ENCODE data around the gene SMDT1.
A peak's percentile ranks its signal among the peaks of the same experiment; 100 is the strongest.
"Not testable (repeated sequence)": the region's sequence is repeated elsewhere in the genome, so short reads cannot be mapped to it uniquely, and the experiment has no call there.

Gene SMDT1

GRCh38 chr22:42070517-42071422, 8.7 kb upstream of the SMDT1 start, which contains the start of gene NAGA:
NAGA (minus strand) TSS chr22:42070812; CDS start chr22:42070297, 515 bp downstream.
- peak; percentile 62 to 83 for DNase-seq (ENCODE audit: extremely low read depth in 1 of 2, low read depth in 1 of 2)

- DNase-seq (ENCODE audit: extremely low read depth in 1 of 2, low read depth in 1 of 2): not testable (repeated sequence)
These were observed 8.0 kb upstream of the SMDT1 start for GRCh38 chr22:42071508-42071907.

GRCh38 chr22:42072606-42073330, 6.7 kb upstream of the SMDT1 start:
- DNase-seq (ENCODE audit: extremely low read depth in 1 of 2, low read depth in 1 of 2): no peak

DNA sequence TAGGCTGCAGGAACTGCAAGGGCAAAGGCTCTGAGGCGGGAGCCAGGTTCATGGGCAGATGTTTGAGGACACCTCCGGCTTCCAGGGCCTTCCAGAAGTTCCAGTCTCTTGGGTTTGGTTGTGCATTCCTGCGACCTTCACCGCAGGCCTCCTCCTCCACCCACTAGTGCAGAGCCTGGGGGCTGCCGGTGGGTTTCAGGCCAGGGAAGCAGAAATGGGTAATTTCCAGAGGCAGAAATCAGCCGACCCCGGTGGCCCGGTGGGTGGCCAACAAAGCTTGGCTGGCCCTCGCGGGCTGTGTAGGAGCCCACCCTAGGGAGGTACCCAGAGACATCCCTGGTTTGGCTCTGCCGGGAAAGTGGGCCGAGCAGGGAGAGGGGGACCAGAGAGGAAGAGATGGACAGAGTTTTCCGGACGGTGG, 5.9 kb upstream of the SMDT1 start:
- DNase-seq (ENCODE audit: extremely low read depth in 1 of 2, low read depth in 1 of 2): no peak

- DNase-seq (ENCODE audit: extremely low read depth in 1 of 2, low read depth in 1 of 2): no peak
These were observed 5.2 kb upstream of the SMDT1 start, which contains the start of gene PHETA2 for GRCh38 chr22:42074132-42074811. PHETA2 (plus strand) TSS chr22:42074248; CDS start chr22:42077294, 3,046 bp downstream.

DNA sequence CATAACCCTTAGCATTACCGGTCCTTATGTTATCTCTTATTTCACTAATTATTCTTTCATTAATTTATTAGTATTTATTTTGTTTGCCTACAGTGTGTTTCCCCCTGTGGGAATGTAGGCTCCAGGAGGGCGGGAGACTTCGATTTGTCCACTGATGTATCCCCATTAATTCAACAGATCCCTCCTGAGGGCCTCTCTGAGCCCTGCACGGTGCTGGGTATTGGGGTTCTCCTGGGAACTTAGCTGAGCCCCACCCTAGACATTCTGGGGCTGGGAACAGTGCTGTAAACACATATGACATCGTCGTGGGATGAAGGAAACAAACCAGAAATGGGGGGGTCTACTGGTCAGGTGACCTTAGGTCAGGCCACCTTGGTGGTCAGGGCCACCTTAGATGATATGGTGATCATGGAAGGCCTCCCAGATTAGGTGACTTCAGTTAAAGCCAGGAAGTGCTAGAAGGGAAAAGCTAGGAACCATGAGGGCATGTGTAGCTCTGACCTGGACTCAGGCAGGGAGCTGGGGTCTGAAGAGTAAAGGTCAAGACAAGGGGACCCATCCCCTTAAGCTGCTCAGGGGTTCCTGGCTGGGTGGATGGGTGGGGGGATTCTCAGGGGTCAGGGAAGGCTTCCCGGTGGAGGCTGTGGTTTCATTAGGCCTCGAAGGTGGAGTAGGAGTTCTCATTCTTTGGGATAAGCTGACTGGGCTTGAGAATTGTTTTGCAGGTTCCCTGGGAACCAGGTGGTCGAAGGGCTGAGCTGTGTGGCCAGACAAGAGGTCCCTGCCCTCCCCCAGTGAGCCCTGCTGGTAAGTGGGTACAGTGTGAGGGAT, 4.4 kb upstream of the SMDT1 start:
- no peak for DNase-seq (ENCODE audit: extremely low read depth in 1 of 2, low read depth in 1 of 2)

DNA sequence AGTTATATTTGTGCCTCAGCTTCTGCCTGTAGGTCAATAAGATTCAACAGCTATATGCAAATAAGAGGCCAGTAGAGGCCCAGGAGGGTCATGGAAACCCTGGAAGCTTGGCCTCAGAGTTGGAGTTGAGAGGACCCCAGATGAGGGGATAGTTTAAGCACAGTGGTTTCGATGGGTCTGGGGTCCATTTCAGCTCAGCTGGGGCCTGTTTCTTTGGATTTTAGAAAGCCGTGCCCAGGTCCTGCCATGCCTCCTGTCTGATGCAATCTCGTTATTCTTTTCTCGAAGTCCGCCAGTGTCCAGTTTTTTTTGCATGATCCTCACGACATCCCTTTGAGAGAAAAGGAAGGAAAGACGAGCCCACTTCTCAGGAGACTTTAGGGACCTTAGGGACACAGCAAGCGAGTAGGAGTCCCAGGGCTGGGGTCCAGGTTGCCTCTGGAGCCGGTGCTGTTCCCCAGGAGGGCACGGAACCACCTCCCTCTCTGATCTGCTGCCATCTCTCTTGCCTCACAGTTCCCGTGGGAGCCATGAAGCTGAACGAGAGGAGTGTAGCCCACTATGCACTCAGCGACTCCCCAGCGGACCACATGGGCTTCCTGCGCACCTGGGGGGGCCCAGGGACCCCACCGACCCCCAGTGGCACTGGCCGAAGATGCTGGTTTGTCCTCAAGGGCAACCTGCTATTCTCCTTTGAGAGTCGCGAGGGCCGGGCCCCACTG, 2.6 kb upstream of the SMDT1 start:
- no peak for DNase-seq (ENCODE audit: extremely low read depth in 1 of 2, low read depth in 1 of 2)

GRCh38 chr22:42077486-42078125, 1.9 kb upstream of the SMDT1 start:
- no peak for DNase-seq (ENCODE audit: extremely low read depth in 1 of 2, low read depth in 1 of 2)

DNA sequence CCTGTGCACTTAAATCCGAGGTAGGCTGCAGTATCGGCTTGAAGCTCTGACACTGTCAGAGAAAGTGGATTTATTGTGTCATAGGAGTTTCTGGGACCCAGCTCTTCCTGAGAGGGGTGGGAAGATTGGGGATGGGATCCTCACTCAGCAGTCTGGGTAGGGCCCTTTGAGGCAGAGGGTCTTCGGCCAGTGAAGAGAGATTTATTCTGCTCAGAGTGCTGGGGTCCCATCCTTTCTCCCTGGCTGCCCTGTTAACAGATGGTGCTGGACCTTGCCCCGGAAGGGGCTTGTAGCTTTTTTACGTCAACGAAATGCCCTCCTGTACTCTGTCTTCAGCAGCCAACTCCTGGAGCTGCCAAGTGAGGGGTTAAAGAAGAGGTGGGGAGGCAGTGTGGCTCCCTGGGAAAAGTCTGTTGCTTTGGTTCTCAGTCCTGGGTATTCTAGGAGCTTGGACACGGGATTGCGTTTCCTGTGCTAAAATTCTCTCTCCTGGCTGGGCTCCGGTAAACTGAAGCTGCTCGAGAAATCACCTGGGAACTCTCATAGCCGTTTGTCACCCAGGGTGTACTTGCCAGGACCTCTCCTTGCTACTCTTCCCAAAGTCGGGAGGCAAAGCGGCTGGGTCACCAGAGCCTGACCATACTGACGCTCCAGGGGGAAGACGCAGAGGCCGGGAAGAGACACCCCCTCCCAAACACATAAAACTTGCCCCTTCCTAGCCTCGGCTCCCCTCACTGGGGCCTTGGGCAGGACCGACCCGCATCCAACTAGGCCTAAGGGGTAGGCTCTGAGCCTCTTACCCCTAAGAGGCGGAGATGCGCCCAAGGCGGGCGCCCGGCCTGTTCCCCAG, 806 bp upstream of the SMDT1 start:
- DNase-seq (ENCODE audit: extremely low read depth in 1 of 2, low read depth in 1 of 2): no peak

- no peak for DNase-seq (ENCODE audit: extremely low read depth in 1 of 2, low read depth in 1 of 2)
These were observed 787 bp downstream of the SMDT1 start for GRCh38 chr22:42080287-42080686.

GRCh38 chr22:42083119-42083518, 3.6 kb downstream of the SMDT1 start:
- no peak for DNase-seq (ENCODE audit: extremely low read depth in 1 of 2, low read depth in 1 of 2)

DNA sequence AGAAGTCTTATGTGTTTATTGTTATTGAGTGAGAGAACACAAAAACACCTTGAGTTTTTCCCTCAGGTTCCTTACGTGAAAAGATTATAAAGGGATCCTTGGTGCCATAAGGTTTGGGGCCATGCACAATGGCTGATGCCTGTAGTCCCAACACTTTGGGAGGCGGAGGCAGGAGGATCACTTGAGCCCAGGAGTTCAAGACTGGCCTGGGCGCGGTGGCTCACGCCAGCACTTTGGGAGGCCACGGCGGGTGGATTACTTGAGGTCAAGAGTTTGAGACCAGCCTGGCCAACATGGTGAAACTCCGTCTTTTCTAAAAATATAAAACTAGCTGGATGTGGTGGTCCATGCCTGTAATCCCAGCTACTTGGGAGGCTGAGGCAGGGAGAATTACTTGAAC, 5.4 kb downstream of the SMDT1 start:
- no peak for DNase-seq (ENCODE audit: extremely low read depth in 1 of 2, low read depth in 1 of 2)

- DNase-seq (ENCODE audit: extremely low read depth in 1 of 2, low read depth in 1 of 2): no peak
These were observed 6.6 kb downstream of the SMDT1 start for GRCh38 chr22:42086051-42086450.

DNA sequence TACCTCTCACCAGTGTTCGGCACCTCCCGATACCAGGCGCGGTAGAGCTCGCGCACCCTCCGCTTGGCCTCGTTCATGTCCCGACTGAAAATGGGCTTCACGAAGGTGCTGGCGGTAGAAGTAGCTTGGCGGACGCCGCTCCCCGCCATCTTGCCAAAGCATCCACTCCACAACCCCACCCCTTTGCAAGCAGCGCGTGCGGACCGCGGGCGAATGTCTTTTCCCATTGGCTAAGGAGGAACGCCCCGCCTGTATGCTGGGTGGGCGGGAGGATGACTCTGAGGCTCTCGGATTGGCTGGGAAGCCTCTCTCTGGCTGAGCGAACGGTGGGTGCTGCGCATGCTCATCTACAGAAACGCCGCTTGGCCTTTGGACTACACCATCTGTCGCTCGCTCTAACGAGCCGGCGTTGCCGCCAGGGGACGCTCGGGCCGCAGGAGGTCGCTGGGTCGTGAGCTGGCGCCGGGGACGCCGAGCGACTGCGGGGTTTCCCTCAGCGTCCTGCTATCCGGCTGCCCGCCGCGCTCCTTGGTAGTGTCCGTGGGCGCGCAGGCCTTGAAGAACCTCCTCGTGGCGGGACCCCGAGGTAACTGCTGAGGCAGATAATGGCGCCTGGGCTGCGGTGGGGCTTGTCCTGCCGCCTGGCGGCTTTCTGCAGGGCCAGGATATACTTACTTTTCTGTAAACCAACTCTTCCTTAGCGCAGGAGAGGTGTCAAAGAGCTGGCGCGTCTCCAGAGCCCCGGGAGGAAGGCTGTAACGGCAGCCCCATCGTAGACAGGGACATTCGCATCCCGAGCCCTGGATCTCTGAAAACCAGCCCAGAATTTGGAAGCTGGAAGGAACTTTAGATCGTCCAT, 11.3 kb downstream of the SMDT1 start, which contains the start of gene NDUFA6:
TSS of gene NDUFA6 (minus strand) at position 177 of the 859 bp plus-strand sequence. CDS start at position 149, 28 bp downstream.
- DNase-seq (ENCODE audit: extremely low read depth in 1 of 2, low read depth in 1 of 2): peak; percentile 93 to 98

DNA sequence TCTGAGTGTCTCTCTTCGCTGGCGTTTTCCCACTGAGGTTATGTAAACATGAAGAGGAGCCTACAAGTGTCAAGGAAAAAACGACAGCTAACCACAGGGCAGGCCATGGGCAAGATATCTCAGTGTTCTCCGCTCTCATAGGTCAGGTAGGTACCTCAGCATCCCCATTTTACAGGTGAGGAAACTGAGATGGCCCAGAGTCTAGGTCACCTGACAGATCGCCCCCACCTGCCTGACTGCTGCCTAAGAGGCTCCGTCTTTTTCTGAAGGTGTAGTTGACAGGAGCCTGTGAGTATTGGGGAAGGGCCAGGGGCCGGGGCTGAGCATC, 11.9 kb downstream of the SMDT1 start:
- no peak for DNase-seq (ENCODE audit: extremely low read depth in 1 of 2, low read depth in 1 of 2)

- no peak for DNase-seq (ENCODE audit: extremely low read depth in 1 of 2, low read depth in 1 of 2)
These were observed 21.7 kb downstream of the SMDT1 start for GRCh38 chr22:42101199-42101598.

- DNase-seq (ENCODE audit: extremely low read depth in 1 of 2, low read depth in 1 of 2): not testable (repeated sequence)
These were observed 24.9 kb downstream of the SMDT1 start for GRCh38 chr22:42104332-42104860.

Measured in activated CD8-positive, alpha-beta memory T cell treated with anti-CD3 and anti-CD28 coated beads for 1 hour (primary cell).